Activated naive CD8-positive, alpha-beta T cell treated with anti-CD3 and anti-CD28 coated beads, Interleukin-2, amount 50 U/mL, for 24 hours (primary cell): Measurements from ENCODE around the gene DLG2.

Experiments used
- ATAC-seq: fragments of 150-1000 bp; cut with Tn5 transposase; one replicate; pipeline ENCODE4 v1.10.0; 2021
- DNase-seq: peaks from one replicate; pipeline ENCODE4 v3.0.0; 2021
- H3K27ac Mint-ChIP-seq: one replicate; pipeline ENCODE4 v1.8.0; 2021; ENCODE audit warnings: mild to moderate bottlenecking, mixed read lengths
- H3K27me3 Mint-ChIP-seq: one replicate; pipeline ENCODE4 v1.8.0; 2021; ENCODE audit warnings: mixed read lengths
- H3K36me3 Mint-ChIP-seq: one replicate; pipeline ENCODE4 v1.8.0; 2021; ENCODE audit warnings: low read depth, mixed read lengths
- H3K4me1 Mint-ChIP-seq: one replicate; pipeline ENCODE4 v1.8.0; 2021; ENCODE audit warnings: mixed read lengths
- H3K4me3 Mint-ChIP-seq: one replicate; pipeline ENCODE4 v1.8.0; 2021; ENCODE audit warnings: mild to moderate bottlenecking, moderate library complexity, mixed read lengths
- H3K9me3 Mint-ChIP-seq: one replicate; pipeline ENCODE4 v1.8.0; 2021; ENCODE audit warnings: mixed read lengths

The DLG2 gene

DNA sequence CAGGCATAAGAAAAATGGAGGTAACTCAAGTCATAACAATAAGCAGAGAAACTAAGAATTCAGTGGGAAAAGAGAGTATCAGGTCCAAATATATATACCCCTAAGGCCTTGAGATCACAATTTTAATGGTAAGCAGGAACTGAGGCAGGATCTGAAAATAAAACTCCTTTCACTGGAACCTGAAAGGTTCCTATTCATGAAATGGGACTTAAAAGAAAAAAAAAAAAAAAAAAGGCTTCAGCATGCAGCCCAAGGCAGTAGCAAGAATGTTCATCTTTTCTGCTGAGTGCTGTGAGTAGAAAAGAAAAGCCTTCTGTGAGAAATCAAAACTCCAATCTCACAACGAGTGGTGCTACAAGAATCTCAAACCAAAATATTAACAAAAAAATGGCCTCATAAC lies 75.3 kb downstream of the DLG2 start:
- Mint-ChIP-seq H3K27ac (no peak overlapping the region), H3K4me3 (no peak overlapping the region), H3K9me3 (no peaks in the 10 kb centered on the region), H3K27me3 (no peaks in the 10 kb centered on the region), H3K4me1 (no peaks in the 10 kb centered on the region), H3K36me3 (peaks cover 3% of the 10 kb centered on the region)
- ATAC-seq (no peak), DNase-seq (no peak)

GRCh38 chr11:85541683-85542082 lies 85.5 kb downstream of the DLG2 start:
- Mint-ChIP-seq H3K4me1 (no peaks in the 10 kb centered on the region), H3K27ac (no peak overlapping the region), H3K36me3 (no peaks in the 10 kb centered on the region), H3K4me3 (no peak overlapping the region), H3K9me3 (no peaks in the 10 kb centered on the region), H3K27me3 (no peaks in the 10 kb centered on the region)
- DNase-seq (no peak), ATAC-seq (no peak)

GRCh38 chr11:85540635-85541205 lies 86.4 kb downstream of the DLG2 start:
- DNase-seq, result no peak
- Mint-ChIP-seq H3K27ac (no peak overlapping the region), H3K27me3 (no peaks in the 10 kb centered on the region), H3K4me1 (no peaks in the 10 kb centered on the region), H3K36me3 (no peaks in the 10 kb centered on the region), H3K4me3 (no peak overlapping the region), H3K9me3 (no peaks in the 10 kb centered on the region)
- no peak for ATAC-seq

DNA sequence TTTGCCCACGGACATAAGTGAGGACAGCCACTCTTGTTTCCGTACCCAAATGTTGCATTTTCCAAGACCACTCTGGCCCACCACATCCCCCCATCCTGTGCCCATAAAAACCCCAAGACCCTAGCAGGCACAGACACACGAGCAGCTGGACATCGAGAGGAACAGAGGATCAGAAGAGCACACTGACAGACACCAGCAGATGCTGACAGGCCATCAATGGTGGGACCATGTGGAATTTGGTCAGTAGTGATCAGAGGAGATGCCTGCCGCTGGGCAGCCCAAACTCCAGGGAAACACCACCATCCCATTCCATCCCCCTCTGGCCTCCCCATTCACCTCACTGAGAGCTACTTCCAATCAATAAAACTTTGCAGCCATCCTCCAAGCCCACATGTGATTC lies 87.0 kb downstream of the DLG2 start:
- no peaks in the 10 kb centered on the region for H3K36me3 Mint-ChIP-seq
- H3K4me3 Mint-ChIP-seq, result no peak overlapping the region
- no peaks in the 10 kb centered on the region for H3K4me1 Mint-ChIP-seq
- H3K9me3 Mint-ChIP-seq, result peaks cover under 1% of the 10 kb centered on the region
- DNase-seq (no peak), ATAC-seq (no peak)
- no peak overlapping the region for H3K27ac Mint-ChIP-seq
- H3K27me3 Mint-ChIP-seq, result no peaks in the 10 kb centered on the region

DNA sequence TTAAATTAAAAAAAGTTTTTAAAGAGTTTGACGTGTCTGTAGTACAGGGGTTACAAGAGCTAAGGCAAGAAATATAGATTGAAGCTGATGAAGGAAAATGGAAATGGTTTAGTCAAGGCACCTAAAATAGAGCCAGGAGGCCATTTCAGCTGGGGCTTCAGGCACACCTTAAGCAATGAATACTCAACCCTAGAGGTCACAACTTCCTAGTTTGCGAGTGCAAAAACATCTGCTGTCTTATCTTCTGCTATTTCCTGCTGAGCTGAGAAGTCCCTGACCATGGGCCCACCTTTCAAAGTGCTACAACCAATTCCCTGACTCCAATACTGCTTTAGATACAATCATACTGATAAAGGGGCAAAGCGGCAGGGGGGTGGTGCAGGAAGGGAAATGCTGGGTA lies 87.4 kb downstream of the DLG2 start:
- peaks cover 5% of the 10 kb centered on the region for H3K9me3 Mint-ChIP-seq
- DNase-seq (no peak), ATAC-seq (no peak)
- H3K4me1 Mint-ChIP-seq, result no peaks in the 10 kb centered on the region
- no peak overlapping the region for H3K27ac Mint-ChIP-seq
- H3K27me3 Mint-ChIP-seq, result no peaks in the 10 kb centered on the region
- no peaks in the 10 kb centered on the region for H3K36me3 Mint-ChIP-seq
- H3K4me3 Mint-ChIP-seq, result no peak overlapping the region

DNA sequence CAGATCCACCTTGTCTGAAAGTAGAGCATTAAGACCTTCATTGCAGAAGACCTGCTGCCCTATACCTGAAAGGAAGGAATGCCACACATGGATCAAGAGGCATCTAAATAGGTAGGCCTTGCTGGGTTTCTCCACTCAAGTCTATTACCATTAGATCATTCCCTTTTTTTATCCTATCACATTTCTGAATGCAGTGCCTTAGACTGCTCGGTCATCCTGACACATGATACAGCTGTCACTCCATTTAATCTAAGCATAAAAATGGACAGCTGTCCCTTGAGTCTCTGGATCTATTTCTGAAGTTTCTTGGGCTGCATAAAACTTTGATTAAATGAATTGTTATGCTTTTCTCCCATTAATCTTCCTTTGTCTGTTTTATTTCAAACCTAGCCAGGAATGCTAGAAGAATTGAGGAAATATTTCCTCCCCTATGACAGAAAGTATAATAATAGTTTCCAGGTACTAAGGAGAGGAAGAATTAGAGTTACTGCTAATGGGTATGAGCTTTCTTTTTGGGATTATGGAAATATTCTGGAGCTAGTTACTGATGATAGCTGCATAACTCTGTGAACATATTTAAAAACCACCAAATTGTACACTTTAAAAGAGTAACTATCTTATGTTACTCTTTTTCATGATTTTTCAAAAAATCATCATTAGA lies 88.0 kb downstream of the DLG2 start:
- Mint-ChIP-seq H3K27ac (no peak overlapping the region), H3K36me3 (peaks cover 2% of the 10 kb centered on the region), H3K4me3 (no peak overlapping the region), H3K27me3 (no peaks in the 10 kb centered on the region), H3K4me1 (no peaks in the 10 kb centered on the region), H3K9me3 (peaks cover 9% of the 10 kb centered on the region)
- DNase-seq (no peak), ATAC-seq (no peak)

DNA sequence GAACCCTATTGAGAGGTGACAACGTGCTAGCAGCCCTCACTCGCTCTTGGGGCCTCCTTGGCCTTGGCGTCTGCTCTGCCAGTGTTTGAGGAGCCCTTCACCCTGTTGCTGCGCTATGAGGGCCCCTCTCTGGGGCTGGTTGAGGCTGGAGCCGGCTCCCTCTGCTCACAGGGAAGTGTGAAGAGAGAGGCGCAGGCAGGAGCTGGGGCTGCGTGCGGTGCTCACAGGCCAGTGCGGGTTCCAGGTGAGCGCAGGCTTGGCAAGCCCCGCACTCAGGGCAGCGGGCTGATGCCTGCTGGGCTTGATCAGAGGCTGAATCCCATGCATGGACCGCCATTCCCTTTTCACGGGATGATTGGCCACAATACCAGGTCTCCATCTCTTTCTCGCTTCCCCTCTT lies 90.7 kb downstream of the DLG2 start:
- H3K4me1 Mint-ChIP-seq, result no peaks in the 10 kb centered on the region
- DNase-seq, result no peak
- H3K36me3 Mint-ChIP-seq, result peaks cover 2% of the 10 kb centered on the region
- no peak overlapping the region for H3K27ac Mint-ChIP-seq
- no peak overlapping the region for H3K4me3 Mint-ChIP-seq
- peaks cover 9% of the 10 kb centered on the region for H3K9me3 Mint-ChIP-seq
- no peaks in the 10 kb centered on the region for H3K27me3 Mint-ChIP-seq
- ATAC-seq, result no peak

DNA sequence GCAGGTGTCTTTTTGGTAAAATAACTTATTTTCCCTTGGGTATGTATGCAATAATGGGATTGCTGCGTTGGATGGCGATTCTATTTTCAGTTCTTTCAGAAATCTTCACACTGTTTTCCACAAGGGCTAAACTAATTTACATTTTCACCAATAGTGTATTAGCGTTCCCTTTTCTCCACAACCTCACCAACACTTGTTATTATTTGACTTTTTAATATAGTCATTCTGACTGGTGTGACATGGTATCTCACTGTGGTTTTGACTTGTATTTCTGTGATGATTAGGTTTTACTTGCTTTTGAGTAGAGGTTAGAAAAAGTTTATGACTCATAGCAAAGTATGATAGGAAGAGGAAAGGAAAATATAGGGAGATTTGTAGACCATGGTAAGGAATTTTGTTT lies 92.3 kb downstream of the DLG2 start:
- H3K9me3 Mint-ChIP-seq, result peaks cover 10% of the 10 kb centered on the region
- H3K27me3 Mint-ChIP-seq, result no peaks in the 10 kb centered on the region
- H3K36me3 Mint-ChIP-seq, result peaks cover 2% of the 10 kb centered on the region
- H3K4me1 Mint-ChIP-seq, result no peaks in the 10 kb centered on the region
- no peak overlapping the region for H3K27ac Mint-ChIP-seq
- ATAC-seq (no peak), DNase-seq (no peak)
- H3K4me3 Mint-ChIP-seq, result no peak overlapping the region

DNA sequence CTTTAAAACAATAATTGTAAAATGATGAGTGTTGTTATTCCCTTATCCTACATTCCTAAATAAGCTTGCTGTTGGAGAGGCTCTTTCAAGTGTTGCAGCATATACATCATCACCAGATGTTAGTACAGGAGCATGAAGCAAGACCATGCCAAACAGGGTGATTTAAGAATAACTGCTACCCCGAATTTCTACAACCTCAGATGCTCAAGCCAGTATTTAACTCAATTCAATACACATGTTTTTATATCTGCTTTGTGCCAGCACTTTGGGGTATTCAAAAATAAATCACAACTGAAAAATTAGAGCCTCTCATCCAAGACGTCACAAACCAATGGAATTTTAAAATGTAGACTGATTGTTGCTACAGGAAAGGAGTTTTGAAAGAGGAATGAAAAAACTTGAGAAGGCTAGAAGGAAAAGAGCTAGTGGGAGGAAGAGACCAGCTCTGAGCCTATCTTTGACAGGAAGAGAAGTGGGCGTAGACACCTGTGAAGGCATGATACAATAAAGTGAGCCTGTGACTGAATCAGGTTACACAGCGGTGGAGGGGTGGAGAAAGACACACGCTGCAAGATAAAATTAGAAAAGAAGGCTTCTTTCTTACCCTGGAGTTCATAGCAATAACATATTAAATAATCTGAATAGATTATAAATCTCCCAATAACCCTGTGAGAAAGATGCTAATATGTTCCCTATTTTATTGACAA lies 95.8 kb downstream of the DLG2 start:
- Mint-ChIP-seq H3K4me1 (no peaks in the 10 kb centered on the region), H3K4me3 (no peak overlapping the region), H3K9me3 (peaks cover 19% of the 10 kb centered on the region), H3K36me3 (peaks cover 2% of the 10 kb centered on the region), H3K27me3 (no peaks in the 10 kb centered on the region), H3K27ac (no peak overlapping the region)
- DNase-seq, result no peak
- ATAC-seq, result no peak

GRCh38 chr11:85530634-85531033 lies 96.5 kb downstream of the DLG2 start:
- no peaks in the 10 kb centered on the region for H3K27me3 Mint-ChIP-seq
- ATAC-seq (no peak), DNase-seq (no peak)
- peaks cover 19% of the 10 kb centered on the region for H3K9me3 Mint-ChIP-seq
- H3K4me3 Mint-ChIP-seq, result no peak overlapping the region
- H3K36me3 Mint-ChIP-seq, result peaks cover 2% of the 10 kb centered on the region
- no peak overlapping the region for H3K27ac Mint-ChIP-seq
- H3K4me1 Mint-ChIP-seq, result no peaks in the 10 kb centered on the region

DNA sequence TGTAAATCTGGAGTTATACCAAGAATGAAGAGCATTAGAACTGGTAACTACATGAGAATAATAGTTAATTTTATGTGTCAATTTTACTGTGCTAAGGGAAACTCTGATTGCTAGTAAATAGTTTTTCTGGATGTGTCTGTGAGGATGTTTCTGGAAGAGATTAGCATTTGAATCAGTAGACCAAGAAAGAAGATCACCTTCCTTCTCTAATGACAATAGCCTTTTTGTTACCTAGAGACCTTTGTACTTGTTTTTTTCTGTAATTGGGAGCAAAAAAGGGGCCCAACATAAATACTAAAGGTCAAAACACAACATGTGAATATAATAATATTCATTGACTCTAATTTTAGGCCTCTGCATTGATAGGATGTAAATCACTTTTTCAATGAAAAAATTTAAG lies 100.6 kb downstream of the DLG2 start:
- DNase-seq, result no peak
- Mint-ChIP-seq H3K36me3 (peaks cover 10% of the 10 kb centered on the region), H3K4me3 (no peak overlapping the region), H3K27ac (no peak overlapping the region), H3K4me1 (no peaks in the 10 kb centered on the region), H3K9me3 (peaks cover 31% of the 10 kb centered on the region), H3K27me3 (no peaks in the 10 kb centered on the region)
- ATAC-seq, result no peak

DNA sequence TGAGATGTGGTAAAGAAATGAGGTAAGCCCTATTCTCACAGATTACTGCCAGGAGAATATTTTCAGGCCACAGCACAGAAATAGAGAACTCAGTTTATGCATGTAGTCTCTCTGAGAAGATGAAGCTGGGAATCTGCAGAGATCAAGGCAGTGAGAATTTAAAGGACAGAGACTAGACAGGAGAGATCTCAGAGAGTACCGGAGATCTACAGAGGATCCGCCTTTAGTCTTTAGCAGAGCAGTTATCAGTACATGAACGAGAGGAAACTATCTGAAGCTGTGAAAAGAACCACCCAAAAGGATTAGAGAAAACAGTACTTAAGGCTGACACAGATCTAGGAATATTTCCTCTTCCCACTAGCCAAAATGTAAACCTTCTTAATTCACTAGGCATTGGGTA lies 101.5 kb downstream of the DLG2 start:
- H3K27me3 Mint-ChIP-seq, result no peaks in the 10 kb centered on the region
- ATAC-seq (no peak), DNase-seq (no peak)
- peaks cover 36% of the 10 kb centered on the region for H3K9me3 Mint-ChIP-seq
- no peaks in the 10 kb centered on the region for H3K4me1 Mint-ChIP-seq
- H3K4me3 Mint-ChIP-seq, result no peak overlapping the region
- H3K36me3 Mint-ChIP-seq, result peaks cover 10% of the 10 kb centered on the region
- H3K27ac Mint-ChIP-seq, result no peak overlapping the region

GRCh38 chr11:85517272-85517671 lies 109.9 kb downstream of the DLG2 start:
- no peak for ATAC-seq
- no peak overlapping the region for H3K27ac Mint-ChIP-seq
- H3K4me1 Mint-ChIP-seq, result no peaks in the 10 kb centered on the region
- no peak overlapping the region for H3K4me3 Mint-ChIP-seq
- H3K27me3 Mint-ChIP-seq, result no peaks in the 10 kb centered on the region
- no peak for DNase-seq
- peaks cover 28% of the 10 kb centered on the region for H3K9me3 Mint-ChIP-seq
- no peaks in the 10 kb centered on the region for H3K36me3 Mint-ChIP-seq

DNA sequence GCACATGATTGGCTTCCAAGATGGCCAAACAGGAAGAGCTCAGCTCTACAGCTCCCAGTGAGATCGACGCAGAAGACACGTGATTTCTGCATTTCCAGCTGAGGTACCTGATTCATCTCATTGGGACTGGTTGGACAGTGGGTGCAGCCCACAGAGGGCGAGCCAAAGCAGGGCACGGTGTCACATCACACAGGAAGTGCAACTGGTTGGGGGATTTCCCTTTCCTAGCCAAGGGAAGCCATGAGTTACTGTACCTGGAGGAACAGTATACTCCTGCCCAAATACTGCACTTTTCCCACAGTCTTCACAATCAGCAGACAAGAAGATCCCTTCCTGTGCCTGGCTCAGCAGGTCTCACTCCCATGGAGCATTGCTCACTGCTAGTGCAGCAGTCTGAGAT lies 131.2 kb downstream of the DLG2 start:
- H3K36me3 Mint-ChIP-seq, result peaks cover 2% of the 10 kb centered on the region
- H3K27ac Mint-ChIP-seq, result no peak overlapping the region
- no peaks in the 10 kb centered on the region for H3K27me3 Mint-ChIP-seq
- ATAC-seq (no peak), DNase-seq (no peak)
- H3K4me1 Mint-ChIP-seq, result no peaks in the 10 kb centered on the region
- H3K4me3 Mint-ChIP-seq, result no peak overlapping the region
- peaks cover 43% of the 10 kb centered on the region for H3K9me3 Mint-ChIP-seq

GRCh38 chr11:85494396-85494795 lies 132.7 kb downstream of the DLG2 start:
- Mint-ChIP-seq H3K9me3 (peaks cover 35% of the 10 kb centered on the region), H3K4me3 (no peak overlapping the region), H3K27ac (no peak overlapping the region), H3K27me3 (no peaks in the 10 kb centered on the region), H3K36me3 (peaks cover 2% of the 10 kb centered on the region), H3K4me1 (no peaks in the 10 kb centered on the region)
- ATAC-seq, result no peak
- DNase-seq, result no peak
